ENCODE results near the gene GRP.

The GRP gene

GRCh38 chr18:59182673-59183072 is 37.3 kb upstream of the GRP start (continued):
- TF ChIP-seq, protein P1, sequence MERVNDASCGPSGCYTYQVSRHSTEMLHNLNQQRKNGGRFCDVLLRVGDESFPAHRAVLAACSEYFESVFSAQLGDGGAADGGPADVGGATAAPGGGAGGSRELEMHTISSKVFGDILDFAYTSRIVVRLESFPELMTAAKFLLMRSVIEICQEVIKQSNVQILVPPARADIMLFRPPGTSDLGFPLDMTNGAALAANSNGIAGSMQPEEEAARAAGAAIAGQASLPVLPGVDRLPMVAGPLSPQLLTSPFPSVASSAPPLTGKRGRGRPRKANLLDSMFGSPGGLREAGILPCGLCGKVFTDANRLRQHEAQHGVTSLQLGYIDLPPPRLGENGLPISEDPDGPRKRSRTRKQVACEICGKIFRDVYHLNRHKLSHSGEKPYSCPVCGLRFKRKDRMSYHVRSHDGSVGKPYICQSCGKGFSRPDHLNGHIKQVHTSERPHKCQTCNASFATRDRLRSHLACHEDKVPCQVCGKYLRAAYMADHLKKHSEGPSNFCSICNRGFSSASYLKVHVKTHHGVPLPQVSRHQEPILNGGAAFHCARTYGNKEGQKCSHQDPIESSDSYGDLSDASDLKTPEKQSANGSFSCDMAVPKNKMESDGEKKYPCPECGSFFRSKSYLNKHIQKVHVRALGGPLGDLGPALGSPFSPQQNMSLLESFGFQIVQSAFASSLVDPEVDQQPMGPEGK (CRISPR knock-in tag; IDR thresholded peaks at IDR 0.05; ENCODE audit: borderline replicate concordance) = no peak

- no peak for ATAC-seq
Measured at GRCh38 chr18:59189008-59189407, 30.9 kb upstream of the GRP start.

DNA sequence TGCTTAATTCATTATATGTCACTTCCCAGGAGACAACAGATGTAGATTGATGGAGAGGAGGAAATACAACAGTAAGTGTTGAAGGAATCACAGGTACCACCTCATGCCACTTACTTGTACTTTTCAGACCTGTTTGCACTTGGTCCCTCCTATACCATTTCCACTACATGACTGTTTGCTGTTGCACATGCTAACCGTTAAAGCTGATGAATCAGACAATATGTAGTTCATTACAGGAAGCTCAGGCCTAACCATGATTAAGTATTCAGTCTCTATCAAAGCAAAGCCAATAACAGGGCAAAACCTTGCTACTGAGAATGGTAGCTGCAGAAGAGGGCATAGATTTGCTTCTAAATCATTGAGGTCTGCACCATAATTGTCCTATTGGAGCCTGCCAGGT is 30.2 kb upstream of the GRP start:
- no peak; the same call in 2 of the 3 replicates for ATAC-seq
- TF ChIP-seq ZC3H10 (CRISPR knock-in tag; IDR thresholded peaks at IDR 0.05) = no peak
- no peak for TF ChIP-seq POU6F1 (CRISPR knock-in tag; IDR thresholded peaks at IDR 0.05; ENCODE audit: borderline replicate concordance, low read depth)
- TF ChIP-seq ZNF565 (CRISPR knock-in tag; conservative IDR thresholded peaks at IDR 0.05; ENCODE audit: low read depth) = no peak
- TF ChIP-seq ESRRG (CRISPR knock-in tag; IDR thresholded peaks at IDR 0.05) = no peak
- no peak for TF ChIP-seq SNAI2 (CRISPR knock-in tag; IDR thresholded peaks at IDR 0.05)
- no peak for TF ChIP-seq ZFP30 (CRISPR knock-in tag; IDR thresholded peaks at IDR 0.05)
- no peak for TF ChIP-seq TSHZ2 (CRISPR knock-in tag; IDR thresholded peaks at IDR 0.05)
- TF ChIP-seq BACH2 (CRISPR knock-in tag; IDR thresholded peaks at IDR 0.05; ENCODE audit: borderline replicate concordance) = no peak
- TF ChIP-seq RARB (CRISPR knock-in tag; IDR thresholded peaks at IDR 0.05) = no peak
- no peak for TF ChIP-seq OSR1 (CRISPR knock-in tag; IDR thresholded peaks at IDR 0.05)
- no peak for TF ChIP-seq ZFP3 (CRISPR knock-in tag; IDR thresholded peaks at IDR 0.05)
- no peak for TF ChIP-seq ISL1 (CRISPR knock-in tag; IDR thresholded peaks at IDR 0.05)
- no peak for TF ChIP-seq ZNF70 (CRISPR knock-in tag; IDR thresholded peaks at IDR 0.05)
- TF ChIP-seq CSDC2 (CRISPR knock-in tag; IDR thresholded peaks at IDR 0.05) = no peak

More at GRCh38 chr18:59189008-59189407, 30.9 kb upstream of the GRP start:
- TF ChIP-seq ZNF565 (CRISPR knock-in tag; conservative IDR thresholded peaks at IDR 0.05; ENCODE audit: low read depth) = no peak
- no peak for TF ChIP-seq TCF4 (CRISPR knock-in tag; IDR thresholded peaks at IDR 0.05; ENCODE audit: borderline replicate concordance)
- no peak for TF ChIP-seq ISL1 (CRISPR knock-in tag; IDR thresholded peaks at IDR 0.05)
- no peak for TF ChIP-seq PPARA (CRISPR knock-in tag; IDR thresholded peaks at IDR 0.05; ENCODE audit: borderline replicate concordance)
- TF ChIP-seq TSHZ2 (CRISPR knock-in tag; IDR thresholded peaks at IDR 0.05) = no peak
- TF ChIP-seq RARB (CRISPR knock-in tag; IDR thresholded peaks at IDR 0.05) = no peak
- no peak for TF ChIP-seq GLIS3 (CRISPR knock-in tag; IDR thresholded peaks at IDR 0.05)
- TF ChIP-seq ZFP3 (CRISPR knock-in tag; IDR thresholded peaks at IDR 0.05) = no peak
- TF ChIP-seq ZC3H10 (CRISPR knock-in tag; IDR thresholded peaks at IDR 0.05) = no peak
- no peak for TF ChIP-seq ZFP30 (CRISPR knock-in tag; IDR thresholded peaks at IDR 0.05)
- TF ChIP-seq BACH2 (CRISPR knock-in tag; IDR thresholded peaks at IDR 0.05; ENCODE audit: borderline replicate concordance) = no peak
- TF ChIP-seq ARNTL (CRISPR knock-in tag; IDR thresholded peaks at IDR 0.05; ENCODE audit: borderline replicate concordance, low read depth) = no peak
- TF ChIP-seq, protein P1 (CRISPR knock-in tag; IDR thresholded peaks at IDR 0.05; ENCODE audit: borderline replicate concordance) = no peak
